NCI-H2107 (cell line): Measurements from ENCODE around the gene LRRC37A.
"Not testable (repeated sequence)": the region's sequence is repeated elsewhere in the genome, so short reads cannot be mapped to it uniquely, and the experiment has no call there.

Source experiments
- DNase-seq: peaks from one replicate; lab custom pipeline; 2025; lab: John Stamatoyannopoulos, UW

Gene LRRC37A

DNA sequence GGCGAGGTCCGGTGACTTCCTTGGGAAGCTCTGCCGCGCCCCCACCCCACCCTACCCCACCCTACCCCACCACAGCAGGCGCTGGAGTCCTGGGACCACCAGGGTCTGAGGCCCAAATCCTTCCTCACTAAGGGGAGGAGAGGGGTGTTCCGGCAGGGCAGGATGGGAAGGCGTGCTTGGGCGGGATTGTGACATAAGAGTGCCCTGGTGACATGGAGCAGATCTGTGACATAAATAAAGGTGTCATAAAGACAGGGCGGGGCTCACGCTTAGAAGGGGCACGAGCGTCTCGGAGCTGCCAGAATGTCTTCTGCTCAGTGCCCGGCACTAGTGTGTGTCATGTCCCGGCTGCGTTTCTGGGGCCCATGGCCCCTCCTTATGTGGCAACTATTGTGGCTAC, at the start of gene LRRC37A:
LRRC37A (plus strand) TSS at position 301 of the 400 bp plus-strand sequence; CDS start at position 304, 3 bp downstream.
- not testable (repeated sequence) for DNase-seq

GRCh38 chr17:46249153-46249552, 45.8 kb upstream of the LRRC37A start:
- DNase-seq: not testable (repeated sequence)

- DNase-seq: not testable (repeated sequence)
Observed at GRCh38 chr17:46252804-46253203, 42.1 kb upstream of the LRRC37A start.

- peak; percentile 36 for DNase-seq
Observed at GRCh38 chr17:46253722-46254121, 41.2 kb upstream of the LRRC37A start.

DNA sequence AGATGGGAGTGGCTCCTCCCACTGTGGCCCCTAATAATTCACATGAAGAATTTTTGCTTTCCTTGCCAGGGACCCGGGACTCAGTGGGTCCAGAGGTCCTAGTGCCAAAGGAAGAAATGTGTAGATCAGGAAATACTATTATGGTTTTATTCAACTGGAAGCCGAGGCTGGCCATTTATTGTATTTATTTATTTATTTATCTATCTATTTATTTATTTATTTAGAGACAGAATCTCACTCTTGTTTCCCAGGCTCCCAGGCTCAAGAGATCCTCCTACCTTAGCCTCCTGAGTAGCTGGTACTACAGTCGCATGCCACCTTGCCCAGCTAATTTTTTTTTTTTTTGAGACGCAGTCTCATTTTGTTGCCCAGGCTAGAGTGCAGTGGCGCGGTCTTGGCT, 40.7 kb upstream of the LRRC37A start:
- DNase-seq: not testable (repeated sequence)

GRCh38 chr17:46256369-46256768, 38.6 kb upstream of the LRRC37A start:
- DNase-seq: not testable (repeated sequence)

DNA sequence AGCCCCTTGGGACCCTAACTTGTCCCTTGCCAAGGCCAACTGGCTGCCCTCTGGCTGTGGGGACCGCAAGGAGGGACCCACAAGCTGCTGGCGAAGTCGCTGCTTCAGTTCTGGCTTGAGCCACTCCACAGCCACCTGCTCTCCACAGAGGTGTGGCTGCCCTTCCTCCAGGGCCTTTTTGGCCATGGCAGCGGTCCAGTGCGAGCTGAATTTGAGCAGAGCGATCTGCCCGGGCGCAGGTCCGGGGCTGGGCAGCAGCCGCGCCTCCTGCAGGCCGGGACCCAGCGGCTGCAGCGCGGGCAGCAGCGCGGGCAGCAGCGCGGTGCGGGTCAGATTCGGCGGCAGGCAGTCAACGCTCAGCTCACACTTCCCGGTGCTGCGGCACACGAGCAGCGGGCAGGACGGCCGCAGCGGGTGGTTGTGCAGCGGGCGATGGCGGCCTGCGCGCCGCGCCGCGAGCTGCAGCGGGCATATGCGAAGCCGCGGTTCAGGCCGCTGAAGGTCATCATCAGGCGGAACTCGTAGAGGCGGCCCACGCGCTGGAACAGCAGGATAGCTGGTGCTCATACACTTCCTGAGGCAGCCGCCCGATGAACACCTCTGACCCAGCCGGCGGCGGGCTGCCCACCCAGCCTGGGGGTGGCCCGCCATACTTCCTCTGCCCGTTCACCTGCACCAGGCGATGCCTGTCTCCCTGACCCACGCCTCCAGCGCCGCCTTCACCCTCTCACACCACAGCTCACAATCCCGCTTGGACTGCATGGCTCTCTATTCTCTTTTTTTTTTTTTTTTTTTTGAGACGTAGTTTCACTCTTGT, 34.9 kb upstream of the LRRC37A start:
- DNase-seq: not testable (repeated sequence)

DNA sequence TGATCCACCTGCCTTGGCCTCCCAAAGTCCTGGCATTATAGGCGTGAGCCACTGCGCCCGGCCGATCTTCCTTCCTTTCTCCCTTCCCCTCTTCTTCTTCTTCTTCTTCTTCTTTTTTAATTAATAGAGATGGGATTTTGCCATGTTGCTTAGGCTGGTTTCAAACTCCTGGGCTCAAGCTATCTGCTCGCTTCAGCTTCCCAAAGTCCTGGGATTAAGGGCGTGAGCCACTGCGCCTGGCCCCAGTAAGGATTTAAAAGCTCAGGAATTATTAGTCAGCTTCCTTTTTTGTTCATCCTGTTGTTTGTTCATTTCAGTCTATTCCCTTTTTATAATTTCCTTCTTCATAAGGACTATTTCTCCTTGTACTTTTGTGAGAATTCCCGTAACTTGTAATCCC, 32.7 kb upstream of the LRRC37A start:
- no peak for DNase-seq

DNA sequence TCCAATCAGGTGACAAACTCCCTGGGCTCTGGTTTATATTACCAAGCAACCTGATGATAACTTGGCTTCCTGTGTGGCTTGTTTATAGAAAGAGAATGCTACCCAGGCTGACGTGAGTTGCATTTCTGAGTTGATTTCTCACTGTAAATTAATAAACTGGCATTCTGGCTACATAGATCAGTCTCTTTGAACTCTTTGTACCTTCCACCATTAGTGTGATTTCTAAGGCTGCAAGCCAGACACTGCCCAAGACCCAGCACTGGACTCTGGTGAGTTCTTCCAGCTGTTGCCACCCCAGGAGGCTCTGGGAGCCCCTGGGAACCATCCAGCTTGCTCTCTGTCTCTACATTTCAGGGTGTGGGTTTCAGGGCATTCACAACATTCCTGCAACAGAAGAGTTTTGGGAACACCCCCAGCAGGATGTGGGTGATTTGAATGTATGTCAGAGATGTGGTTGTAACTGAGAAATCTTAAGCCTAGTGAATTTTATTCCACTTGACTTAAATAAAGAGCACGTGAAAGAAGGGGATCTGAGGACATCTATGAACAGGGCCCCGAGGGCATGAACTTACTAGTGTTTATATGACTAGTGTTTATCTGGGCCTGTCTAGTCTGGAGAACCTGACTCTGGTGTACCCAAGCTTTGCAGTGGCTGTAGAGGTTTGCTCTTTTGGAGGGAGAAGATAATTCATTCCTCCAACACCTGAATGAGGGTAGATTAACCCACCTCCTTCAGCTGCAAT, 30.3 kb upstream of the LRRC37A start:
- DNase-seq: no peak

DNA sequence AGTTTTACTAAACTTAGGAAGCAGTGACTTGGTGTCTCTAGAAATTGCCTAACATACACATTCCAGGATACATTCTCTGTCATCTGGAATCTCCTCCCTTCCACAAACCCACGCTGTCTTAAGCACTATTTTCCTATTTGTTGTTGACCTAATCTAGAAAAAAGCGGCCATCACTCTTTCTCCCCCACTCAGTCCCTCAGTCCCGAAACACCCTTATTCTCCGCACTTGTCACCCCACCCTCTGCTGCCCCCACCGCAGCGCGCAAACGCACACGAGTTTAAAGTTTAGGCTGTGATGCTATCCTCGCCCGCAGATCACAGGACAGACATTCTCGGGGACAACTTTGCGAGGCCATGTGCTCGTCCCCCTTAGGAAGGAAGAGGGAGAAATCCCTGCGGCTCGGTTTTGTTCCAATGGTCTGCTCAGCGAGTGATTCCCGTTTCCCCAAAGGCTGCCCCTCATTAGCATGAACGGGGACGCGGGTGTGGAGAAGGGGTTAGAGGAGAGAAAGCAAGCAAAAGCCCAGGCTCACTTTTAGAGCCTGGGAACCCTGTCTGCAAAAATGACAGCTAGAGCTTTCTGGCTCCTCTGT, 28.8 kb upstream of the LRRC37A start:
- DNase-seq: not testable (repeated sequence)

DNA sequence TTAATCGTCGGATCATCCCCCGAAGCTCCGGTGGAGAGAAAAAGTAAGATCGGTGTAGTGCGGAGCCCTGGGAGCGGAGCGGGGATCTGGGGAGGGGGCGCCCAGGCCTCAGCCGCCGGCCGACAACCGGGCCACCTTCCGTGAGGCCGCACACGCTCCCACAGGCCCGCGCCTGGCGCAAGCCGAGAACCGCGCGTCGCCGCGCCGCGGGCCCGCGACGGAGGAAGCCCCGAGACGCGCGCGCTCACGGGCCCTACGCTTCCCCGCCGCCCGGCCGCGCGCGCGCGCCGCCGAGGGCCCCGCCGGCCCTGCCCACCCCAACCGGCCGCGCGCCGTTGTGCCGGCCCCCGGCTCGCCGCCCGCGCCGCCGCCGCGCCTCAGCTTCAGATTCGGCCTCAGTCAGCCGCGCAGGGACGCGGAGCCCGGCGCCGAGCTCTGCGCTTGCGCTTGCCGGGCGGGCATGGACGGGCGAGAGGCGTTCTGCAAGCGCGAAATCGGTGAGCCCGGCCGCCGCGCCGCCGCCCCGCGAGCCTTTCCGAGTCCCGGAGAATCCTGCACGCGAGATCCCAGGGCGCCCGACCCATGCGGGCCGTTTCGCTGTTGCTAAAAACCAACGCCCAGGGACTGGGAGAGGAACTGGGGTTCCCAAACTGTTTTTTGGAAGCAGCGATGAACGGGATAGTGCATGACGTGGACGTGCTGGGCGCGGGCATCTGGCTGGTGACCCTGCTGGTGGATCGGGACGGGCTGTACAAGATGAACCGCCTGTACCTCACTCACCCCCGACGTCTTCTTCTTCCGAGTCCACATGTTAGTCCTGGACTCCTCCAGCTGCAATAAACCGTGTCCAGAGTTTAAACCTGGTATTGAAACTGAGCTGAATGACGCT, 28.0 kb upstream of the LRRC37A start:
- peak; percentile 79 for DNase-seq

- DNase-seq: no peak
Observed at GRCh38 chr17:46270032-46270431, 24.9 kb upstream of the LRRC37A start.

GRCh38 chr17:46273541-46274236, 21.2 kb upstream of the LRRC37A start:
- DNase-seq: no peak

- DNase-seq: no peak
Observed at GRCh38 chr17:46274238-46274637, 20.7 kb upstream of the LRRC37A start.

DNA sequence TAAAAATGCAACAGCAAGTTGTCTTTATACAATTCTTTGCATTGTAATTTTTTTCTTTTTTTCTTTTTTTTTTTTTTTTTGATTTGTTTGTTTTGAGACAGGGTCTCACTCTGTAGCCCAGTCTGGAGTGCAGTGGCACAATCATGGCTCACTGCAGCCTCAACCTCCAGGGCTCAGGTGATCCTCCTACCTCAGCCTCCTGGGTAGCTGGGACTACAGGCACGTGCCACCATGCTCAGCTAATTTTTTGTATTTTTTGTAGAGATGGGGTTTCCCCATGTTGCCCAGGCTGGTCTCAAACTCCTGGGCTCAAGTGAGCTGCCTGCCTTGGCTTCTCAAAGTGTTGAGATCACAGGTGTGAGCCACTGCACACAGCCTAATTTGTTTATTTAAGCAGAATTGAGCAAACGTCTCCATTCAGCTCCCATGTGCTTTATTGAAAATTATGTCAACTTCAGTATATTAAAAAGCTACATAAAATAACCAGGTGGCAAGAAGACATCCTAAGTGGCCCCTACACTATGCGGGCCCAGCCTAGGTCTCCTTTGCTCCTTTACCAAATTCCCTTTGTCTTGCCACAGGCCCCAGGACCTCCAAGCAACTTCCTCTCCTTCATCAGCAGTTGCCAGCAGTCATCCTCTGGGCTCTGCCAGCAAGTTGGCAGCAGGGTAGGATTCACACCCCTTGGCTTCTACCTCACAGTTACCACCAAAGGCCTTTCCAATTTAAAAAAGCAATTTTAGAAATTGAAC, 18.0 kb upstream of the LRRC37A start:
- DNase-seq: not testable (repeated sequence)

- DNase-seq: not testable (repeated sequence)
Observed at GRCh38 chr17:46281336-46281735, 13.6 kb upstream of the LRRC37A start.

DNA sequence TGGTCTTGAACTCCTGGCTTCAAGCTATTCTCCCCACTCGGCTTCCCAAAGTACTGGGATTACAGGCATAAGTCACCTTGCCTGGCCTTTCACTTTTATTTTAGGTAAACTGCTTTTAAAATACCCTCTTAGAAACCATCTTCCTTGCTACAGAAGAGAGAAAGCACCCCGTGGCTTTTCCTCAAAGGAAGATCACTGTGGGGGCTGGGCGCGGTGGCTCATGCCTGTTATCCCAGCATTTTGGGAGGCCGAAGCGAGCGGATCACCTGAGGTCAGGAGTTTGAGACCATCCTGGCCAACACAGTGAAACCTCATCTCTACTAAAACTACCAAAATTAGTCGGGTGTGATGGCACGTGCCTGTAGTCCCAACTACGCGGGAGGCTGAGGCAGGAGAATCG, 12.3 kb upstream of the LRRC37A start:
- not testable (repeated sequence) for DNase-seq

DNA sequence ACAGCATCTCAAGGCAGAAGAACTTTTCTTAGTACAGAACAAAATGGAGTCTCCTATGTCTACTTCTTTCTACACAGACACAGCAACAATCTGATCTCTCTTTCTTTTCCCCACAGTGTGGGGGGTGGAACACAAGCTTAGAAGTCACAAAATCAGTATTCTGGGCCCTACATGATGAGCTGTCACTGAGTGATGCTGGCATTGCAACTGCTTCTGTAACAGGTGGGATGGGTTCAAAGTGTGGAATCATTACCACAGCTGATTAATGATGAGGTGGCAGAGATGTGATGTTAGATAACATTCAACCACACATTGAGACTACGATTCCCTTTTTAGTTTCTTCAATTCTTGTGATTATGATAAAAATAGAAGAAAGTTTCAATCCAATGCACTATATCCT, 10.5 kb upstream of the LRRC37A start:
- DNase-seq: not testable (repeated sequence)

DNA sequence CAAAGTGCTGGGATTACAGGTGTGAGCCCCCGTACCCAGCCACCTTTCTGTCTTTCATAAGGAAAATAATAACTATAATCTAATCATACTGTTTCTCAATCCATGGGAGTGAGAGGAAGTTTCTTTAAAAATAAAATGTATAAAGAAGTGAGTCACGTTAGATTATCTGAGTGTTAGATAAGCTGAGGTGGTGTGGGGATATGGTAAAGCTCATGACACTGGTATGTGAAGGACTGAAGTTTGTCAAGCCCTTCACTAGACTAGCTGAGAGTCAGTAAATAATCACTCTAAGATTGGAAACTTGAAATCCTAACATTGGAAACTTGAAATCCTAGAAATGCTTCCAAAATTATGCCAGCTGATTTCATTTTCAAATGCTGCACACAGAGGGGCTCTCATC, 9.4 kb upstream of the LRRC37A start:
- DNase-seq: not testable (repeated sequence)

GRCh38 chr17:46286764-46287221, 8.1 kb upstream of the LRRC37A start:
- DNase-seq: peak; percentile 87
